Cardiac muscle cell (in vitro differentiated cells and primary cell): ENCODE data around the gene THBS3. TPM values are rescaled to one million over a fixed set of nuclear protein-coding genes. Genes with fewer than 3 reads are reported as not detected.

Source experiments
- DNase-seq, 2 donors: peaks; one replicate each; pipeline versions ENCODE4 v3.0.0 to v3.0.0-alpha.2; 2010 to 2017; ENCODE audit warnings: low read depth in 1 of 2, low spot score in 1 of 2
- H3K27ac ChIP-seq: fragments of 200-600 bp; sonication (generic); 2 replicates; pipeline ENCODE4 v1.5.1; 2016
- H3K27me3 ChIP-seq: fragments of 200-600 bp; sonication (generic); 2 replicates; pipeline ENCODE4 v1.6.0; 2016; ENCODE audit warnings: control low read depth
- H3K36me3 ChIP-seq: fragments of 200-600 bp; sonication (generic); 2 replicates; pipeline ENCODE4 v1.5.1; 2016; ENCODE audit warnings: control low read depth
- H3K4me1 ChIP-seq: fragments of 200-600 bp; sonication (generic); 2 replicates; pipeline ENCODE4 v1.8.1; 2017; ENCODE audit warnings: low read depth, mild to moderate bottlenecking, mixed run types
- H3K4me3 ChIP-seq: fragments of 200-600 bp; sonication (generic); 2 replicates; pipeline ENCODE4 v1.5.1; 2016; ENCODE audit warnings: mild to moderate bottlenecking
- H3K9me3 ChIP-seq: fragments of 200-600 bp; sonication (generic); 2 replicates; pipeline ENCODE4 v1.5.1; 2017; ENCODE audit warnings: low read depth, mild to moderate bottlenecking, control low read depth
- CTCF ChIP-seq: IDR thresholded peaks from 2 replicates; pipeline ENCODE4 v1.5.1; 2012; ENCODE audit warnings: low read depth, mild to moderate bottlenecking, low read length
- polyA plus RNA-seq: library from polyadenylated mRNA; unstranded; fragments of >200 nt; fragmentation: Nextera tagmentation; extraction: Ambion mirVana; gene quantifications from 2 replicates; pipeline ENCODE4 v1.2.1, GENCODE V29; 2016
- total RNA-seq: library from RNA; depleted of rRNA; stranded (reverse); fragments of >200 nt; gene quantifications from 2 replicates; pipeline ENCODE4 v1.2.3, GENCODE V29; 2016

The THBS3 gene
- total RNA-seq (10.8 and 14.2 TPM in 2 replicates), polyA plus RNA-seq (9.4 and 15.1 TPM in 2 replicates)

GRCh38 chr1:155207806-155208540 is at the start of gene THBS3:
THBS3 (minus strand) TSS chr1:155207897; CDS start chr1:155207876, 21 bp downstream.
- Histone ChIP-seq H3K9me3 (no peaks in the 10 kb centered on the region), H3K4me1 (peaks cover 20% of the 10 kb centered on the region), H3K27me3 (no peaks in the 10 kb centered on the region), H3K4me3 (peak within 1 kb of the TSS; percentile 79), H3K36me3 (no peaks in the 10 kb centered on the region), H3K27ac (peak within 1 kb of the TSS; percentile 97)
- TF ChIP-seq CTCF, result no peak
- DNase-seq, result peak in 1 of 2 donors; percentile 50

- DNase-seq, result no peak
- Histone ChIP-seq H3K27ac (peak overlapping the region; percentile 69), H3K4me3 (no peak overlapping the region), H3K9me3 (no peaks in the 10 kb centered on the region), H3K4me1 (peaks cover 32% of the 10 kb centered on the region), H3K27me3 (no peaks in the 10 kb centered on the region), H3K36me3 (peaks cover 4% of the 10 kb centered on the region)
- no peak for TF ChIP-seq CTCF
These were observed 48.6 kb upstream of the THBS3 start for GRCh38 chr1:155256058-155256852.

GRCh38 chr1:155255243-155256007 is 47.7 kb upstream of the THBS3 start, which contains the start of gene ENTREP3:
ENTREP3 (minus strand) TSS chr1:155255483; CDS start chr1:155254877, 606 bp downstream.
- peaks cover 30% of the 10 kb centered on the region for H3K4me1 ChIP-seq
- H3K36me3 ChIP-seq, result peaks cover 4% of the 10 kb centered on the region
- no peak for TF ChIP-seq CTCF
- no peaks in the 10 kb centered on the region for H3K9me3 ChIP-seq
- no peaks in the 10 kb centered on the region for H3K27me3 ChIP-seq
- peak within 1 kb of the TSS; percentile 70 for H3K4me3 ChIP-seq
- DNase-seq, result peak; percentile 89 to 93
- H3K27ac ChIP-seq, result peak within 1 kb of the TSS; percentile 69

- peaks cover 30% of the 10 kb centered on the region for H3K4me1 ChIP-seq
- no peak for TF ChIP-seq CTCF
- no peaks in the 10 kb centered on the region for H3K9me3 ChIP-seq
- H3K4me3 ChIP-seq, result peak overlapping the region; percentile 70
- no peaks in the 10 kb centered on the region for H3K27me3 ChIP-seq
- H3K27ac ChIP-seq, result peak overlapping the region; percentile 69
- H3K36me3 ChIP-seq, result peaks cover 4% of the 10 kb centered on the region
- DNase-seq, result no peak
These were observed 47.1 kb upstream of the THBS3 start for GRCh38 chr1:155254714-155255242.

GRCh38 chr1:155254228-155254713 is 46.6 kb upstream of the THBS3 start:
- Histone ChIP-seq H3K27ac (no peak overlapping the region), H3K4me1 (peaks cover 30% of the 10 kb centered on the region)

More at GRCh38 chr1:155254228-155254713, 46.6 kb upstream of the THBS3 start:
- H3K4me3 ChIP-seq, result peak overlapping the region; percentile 70
- no peak for DNase-seq
- no peaks in the 10 kb centered on the region for H3K9me3 ChIP-seq
- H3K27me3 ChIP-seq, result no peaks in the 10 kb centered on the region
- TF ChIP-seq CTCF, result no peak
- peaks cover 5% of the 10 kb centered on the region for H3K36me3 ChIP-seq
